Muscle of leg (tissue), 11 donors: ENCODE data around the gene ELAVL3. TPM values are rescaled to one million over a fixed set of nuclear protein-coding genes. Genes with fewer than 3 reads are reported as not detected.

Experiments
- DNase-seq: peaks from one replicate; pipeline ENCODE4 v3.0.0; 2013
- H3K27ac ChIP-seq: one replicate; pipeline ENCODE4 v1.5.1; 2013; ENCODE audit warnings: mild to moderate bottlenecking, low read length, control low read depth
- H3K27me3 ChIP-seq: one replicate; pipeline ENCODE4 v1.6.1; 2013; ENCODE audit warnings: low read length; ENCODE audit not compliant: control insufficient read depth, insufficient read depth
- H3K36me3 ChIP-seq: one replicate; pipeline ENCODE4 v1.6.1; 2013; ENCODE audit warnings: low read length; ENCODE audit not compliant: control insufficient read depth, insufficient read depth
- H3K4me1 ChIP-seq: one replicate; pipeline ENCODE4 v1.6.1; 2013; ENCODE audit warnings: low read length; ENCODE audit not compliant: control insufficient read depth, insufficient read depth
- H3K4me3 ChIP-seq: one replicate; pipeline ENCODE4 v1.5.1; 2013; ENCODE audit warnings: low read length, control low read depth
- H3K9me3 ChIP-seq: replicated peaks from 2 replicates; pipeline ENCODE4 v1.6.1; 2013; ENCODE audit warnings: low read depth, low read length; ENCODE audit not compliant: control insufficient read depth
- WGBS: methylation state at CpG from one replicate; pipeline ENCODE4 v1.1.5; 2013; ENCODE audit warnings: missing lambda C conversion rate; ENCODE audit not compliant: insufficient coverage; 5-methylcytosine and 5-hydroxymethylcytosine counted together
- polyA plus RNA-seq, 8 donors: library from polyadenylated mRNA; unstranded; fragments of 120-200 nt; gene quantifications; one replicate each; pipeline versions ENCODE4 v1.2.1 to v1.2.3, GENCODE V29; 2013; ENCODE audit warnings: inconsistent platforms in 1 of 8, low replicate concordance in 1 of 8; ENCODE audit not compliant: insufficient read length in 8 of 8, insufficient read depth in 1 of 8
- total RNA-seq: library from RNA; stranded (reverse); fragments of 120-200 nt; gene quantifications from one replicate; pipeline ENCODE4 v1.2.4, GENCODE V29; 2013

The ELAVL3 gene
- total and polyA plus RNA-seq, 9 donors = 0.05 to 0.16 (median 0.09) TPM; not detected in 2

- Histone ChIP-seq H3K9me3 (peaks cover 2% of the 10 kb centered on the region), H3K27ac (no peak overlapping the region), H3K4me3 (no peak overlapping the region), H3K27me3 (peaks cover 69% of the 10 kb centered on the region), H3K36me3 (no peaks in the 10 kb centered on the region), H3K4me1 (peaks cover 36% of the 10 kb centered on the region)
- 3% methylated on average over 52 of the region's 56 CpGs for WGBS
- peak; percentile 34 for DNase-seq
Measured at GRCh38 chr19:11422163-11423065, 58.4 kb downstream of the ELAVL3 start.

DNA sequence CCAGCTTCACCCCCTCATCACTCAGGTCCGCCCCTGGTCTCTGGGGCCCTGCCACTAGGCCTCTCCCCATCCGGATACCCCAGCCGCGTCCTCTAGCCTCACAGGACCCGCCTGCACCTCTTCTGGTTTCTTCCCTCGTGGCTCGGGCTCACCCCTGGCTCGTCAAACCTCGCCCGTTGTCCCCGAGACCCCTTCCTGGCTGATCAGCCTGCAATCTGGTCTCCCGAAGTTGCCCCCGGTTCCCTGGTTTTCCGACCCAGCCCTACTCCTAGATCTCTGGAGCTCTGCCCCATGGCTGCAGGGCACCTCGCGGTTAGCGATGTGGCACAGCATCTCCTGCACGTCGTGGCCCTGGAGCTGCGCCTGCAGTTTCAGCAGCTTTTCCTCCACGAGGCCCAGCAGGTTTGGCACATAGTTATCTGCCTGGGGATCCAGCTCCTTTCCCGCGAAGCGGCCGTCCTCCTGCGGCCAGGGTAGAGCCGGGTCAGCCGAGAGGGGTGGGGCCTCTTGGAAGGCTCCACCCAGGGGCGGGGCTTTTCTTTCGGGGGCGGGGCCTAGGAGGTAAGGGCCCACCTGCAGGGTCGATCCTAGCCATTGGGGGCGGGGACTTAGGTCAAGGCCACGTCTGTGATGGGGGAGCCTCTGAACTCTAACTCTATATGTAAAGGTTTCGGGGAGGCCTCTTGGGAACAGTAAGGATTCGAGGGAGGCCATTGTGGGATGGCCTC is 59.3 kb downstream of the ELAVL3 start:
- no peak for DNase-seq
- no peaks in the 10 kb centered on the region for H3K36me3 ChIP-seq
- peaks cover 36% of the 10 kb centered on the region for H3K4me1 ChIP-seq
- WGBS = 4% methylated on average over 31 of the region's 36 CpGs
- H3K9me3 ChIP-seq = peaks cover 2% of the 10 kb centered on the region
- no peak overlapping the region for H3K27ac ChIP-seq
- peaks cover 77% of the 10 kb centered on the region for H3K27me3 ChIP-seq
- no peak overlapping the region for H3K4me3 ChIP-seq

GRCh38 chr19:11420429-11421370 is 60.1 kb downstream of the ELAVL3 start:
- Histone ChIP-seq H3K4me3 (peak overlapping the region; percentile 5), H3K27ac (no peak overlapping the region), H3K27me3 (peaks cover 86% of the 10 kb centered on the region), H3K4me1 (peaks cover 36% of the 10 kb centered on the region), H3K9me3 (peaks cover 2% of the 10 kb centered on the region), H3K36me3 (no peaks in the 10 kb centered on the region)
- peak; percentile 38 for DNase-seq
- WGBS = 2% methylated on average over 24 of the region's 46 CpGs

DNA sequence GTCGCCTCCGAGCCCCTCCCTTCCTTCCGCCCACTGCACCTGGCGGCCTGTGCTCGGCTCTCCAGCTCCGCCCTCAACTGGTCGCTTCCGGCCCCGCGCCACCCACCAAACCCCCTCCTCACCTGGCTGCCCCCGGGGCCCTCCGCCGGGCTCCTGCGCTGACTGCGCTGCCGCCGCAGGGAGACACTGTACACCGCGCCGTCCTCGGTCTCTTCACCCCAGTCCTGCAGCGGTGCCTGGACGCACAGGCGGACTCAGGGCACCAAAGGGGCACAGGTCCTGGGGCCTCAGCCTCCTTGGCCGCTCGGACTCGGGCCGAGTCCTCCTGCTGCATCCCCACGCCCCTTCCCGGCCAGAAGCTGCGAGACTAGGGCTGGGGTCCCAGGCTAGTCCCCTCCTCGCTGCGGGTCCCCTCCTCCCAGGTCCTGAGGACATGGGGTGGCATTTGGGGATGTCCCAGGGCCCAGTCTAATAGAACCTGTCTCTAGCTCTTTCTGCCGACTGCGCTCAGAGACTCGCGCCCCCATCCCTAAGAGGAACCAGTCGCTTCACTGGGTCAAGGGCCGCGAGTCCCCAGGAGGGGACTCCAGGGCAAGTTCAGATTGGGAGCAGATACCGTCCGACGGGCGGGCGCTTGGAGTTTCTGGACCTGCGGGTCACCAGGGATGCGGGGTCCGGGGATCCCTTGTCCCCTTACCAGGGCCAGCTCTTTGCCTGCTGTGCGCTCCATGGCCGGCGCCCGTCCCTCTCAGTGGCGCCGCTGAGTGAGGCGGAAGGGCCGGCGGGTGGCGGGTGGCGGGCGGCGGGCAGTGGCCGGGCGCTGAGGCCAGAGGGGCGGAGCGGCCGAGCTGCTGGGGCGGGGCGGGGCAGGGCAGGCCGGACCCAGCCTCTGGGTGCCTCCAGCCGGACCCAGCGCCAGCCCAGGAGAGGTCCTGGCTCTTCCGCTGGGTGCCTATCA is 62.0 kb downstream of the ELAVL3 start, which contains the start of gene RGL3:
Gene RGL3 (minus strand): TSS at position 766 of the 958 bp plus-strand sequence. CDS start 36 bp downstream, at position 730.
- Histone ChIP-seq H3K9me3 (peaks cover 2% of the 10 kb centered on the region), H3K27me3 (peaks cover 83% of the 10 kb centered on the region), H3K4me3 (no peak within 1 kb of the TSS), H3K4me1 (peaks cover 36% of the 10 kb centered on the region), H3K36me3 (no peaks in the 10 kb centered on the region), H3K27ac (no peak within 1 kb of the TSS)
- under 1% methylated on average over 66 of the region's 72 CpGs for WGBS
- DNase-seq = no peak

DNA sequence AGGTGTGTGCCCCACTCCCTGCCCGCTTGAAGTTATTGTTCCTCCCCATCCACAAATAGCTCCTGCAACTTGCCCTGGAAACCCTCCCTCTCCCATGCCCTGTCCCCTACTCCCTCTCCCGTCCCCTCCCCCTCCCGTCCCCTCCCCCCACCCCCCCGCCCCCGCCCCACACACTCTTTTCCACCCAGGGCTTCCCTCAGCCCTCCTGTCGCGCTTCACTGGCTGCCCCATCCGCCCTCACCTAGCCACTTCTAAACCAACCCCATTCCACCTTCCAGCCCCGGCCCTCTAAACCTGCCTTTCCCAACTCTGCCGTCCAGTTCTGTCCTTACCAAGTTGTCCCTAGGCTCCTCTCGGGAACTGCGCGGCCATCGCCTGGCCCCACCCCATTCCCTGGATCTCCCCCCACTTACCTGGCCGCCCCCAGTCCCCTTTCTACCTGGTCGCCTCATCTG is 62.7 kb downstream of the ELAVL3 start:
- H3K4me3 ChIP-seq = no peak overlapping the region

DNA sequence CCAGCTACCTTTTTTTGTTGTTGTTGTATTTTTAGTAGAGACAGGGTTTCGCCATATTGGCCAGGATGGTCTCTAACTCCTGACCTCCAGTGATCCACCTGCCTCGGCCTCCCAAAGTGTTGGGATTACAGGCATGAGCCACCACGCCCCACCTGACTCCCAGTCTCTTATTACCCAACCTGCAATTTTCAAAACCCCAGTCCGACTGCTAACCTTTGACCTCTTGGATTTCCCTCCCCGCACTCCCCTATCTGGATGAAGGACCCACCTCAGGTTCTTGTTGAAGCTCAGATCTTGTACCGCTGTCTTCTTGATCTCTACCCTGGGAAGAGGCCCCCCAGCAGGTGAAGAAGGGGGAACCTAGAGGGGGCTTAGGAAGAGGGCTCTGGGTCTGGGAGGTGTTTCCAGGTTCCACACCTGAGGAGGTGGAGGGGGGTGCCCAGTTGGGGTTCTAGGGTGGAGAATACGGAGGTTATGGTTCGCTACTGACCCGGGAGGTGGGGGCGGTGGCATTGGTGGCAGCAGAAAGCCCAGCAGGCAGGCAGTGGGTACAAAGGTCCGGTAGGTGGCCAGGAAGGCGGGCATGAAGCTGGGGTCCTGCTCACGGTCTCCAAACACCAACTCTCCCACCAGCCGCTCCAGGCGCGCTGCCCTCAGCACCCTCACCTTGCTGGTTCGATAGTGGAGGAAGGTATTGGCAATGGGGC is 64.3 kb downstream of the ELAVL3 start:
- 88% methylated on average over 11 of the region's 17 CpGs for WGBS
- no peak for DNase-seq
- no peaks in the 10 kb centered on the region for H3K9me3 ChIP-seq
- peaks cover 20% of the 10 kb centered on the region for H3K4me1 ChIP-seq
- H3K27ac ChIP-seq = no peak overlapping the region
- H3K36me3 ChIP-seq = no peaks in the 10 kb centered on the region
- H3K27me3 ChIP-seq = peaks cover 62% of the 10 kb centered on the region
- H3K4me3 ChIP-seq = no peak overlapping the region

More for the DNA sequence above, 62.7 kb downstream of the ELAVL3 start:
- no peak for DNase-seq
- WGBS = 0% methylated on average over 11 of the region's 16 CpGs
- Histone ChIP-seq H3K36me3 (no peaks in the 10 kb centered on the region), H3K27me3 (peaks cover 76% of the 10 kb centered on the region), H3K9me3 (peaks cover 2% of the 10 kb centered on the region), H3K27ac (no peak overlapping the region), H3K4me1 (peaks cover 35% of the 10 kb centered on the region)

DNA sequence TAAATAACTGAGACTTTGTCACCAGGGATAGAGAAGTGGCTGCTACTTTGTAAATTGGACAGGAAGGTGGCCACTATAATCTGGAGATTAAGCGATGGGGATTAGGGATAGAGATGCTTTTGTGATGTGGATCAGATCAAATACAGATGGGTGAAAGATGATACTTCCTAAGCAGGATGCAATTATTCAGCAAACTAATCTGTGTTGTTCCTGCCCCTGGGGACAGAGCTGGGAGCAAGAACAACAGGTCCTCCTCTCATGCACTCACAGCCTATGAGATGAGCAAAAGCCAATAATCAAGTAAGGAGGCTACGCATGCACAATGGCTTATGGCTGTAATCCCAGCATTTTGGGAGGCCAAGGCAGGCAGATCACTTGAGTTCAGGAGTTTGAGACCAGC is 66.3 kb downstream of the ELAVL3 start:
- DNase-seq = no peak
- WGBS = no CpG with 5 or more reads among the region's 2 CpGs
- Histone ChIP-seq H3K9me3 (no peaks in the 10 kb centered on the region), H3K36me3 (no peaks in the 10 kb centered on the region), H3K27ac (no peak overlapping the region), H3K27me3 (peaks cover 44% of the 10 kb centered on the region), H3K4me3 (no peak overlapping the region), H3K4me1 (peaks cover 8% of the 10 kb centered on the region)

- H3K36me3 ChIP-seq = no peaks in the 10 kb centered on the region
- no peak overlapping the region for H3K4me3 ChIP-seq
- DNase-seq = no peak
- no peaks in the 10 kb centered on the region for H3K9me3 ChIP-seq
- WGBS = 74% methylated on average over 2 of the region's 8 CpGs
- H3K27ac ChIP-seq = no peak overlapping the region
- no peaks in the 10 kb centered on the region for H3K4me1 ChIP-seq
- peaks cover 24% of the 10 kb centered on the region for H3K27me3 ChIP-seq
Measured at GRCh38 chr19:11410682-11411081, 70.2 kb downstream of the ELAVL3 start.
